AG09309 (cell line): ENCODE data around the gene PLEKHA5.
"Not testable (repeated sequence)": the region's sequence is repeated elsewhere in the genome, so short reads cannot be mapped to it uniquely, and the experiment has no call there.

Experiments used
- DNase-seq: peaks from one replicate; pipeline ENCODE4 v3.0.0-alpha.2; 2010; ENCODE audit warnings: low read depth
- H3K4me3 ChIP-seq: 2 replicates; pipeline ENCODE4 v1.5.1; 2011; ENCODE audit warnings: mild to moderate bottlenecking, low read depth, low read length, moderate library complexity; ENCODE audit not compliant: control insufficient read depth
- TF ChIP-seq, protein P1 (sequence below): IDR thresholded peaks from 2 replicates; pipeline ENCODE4 v1.5.1; 2011; ENCODE audit warnings: mild to moderate bottlenecking, low read depth, low read length, inconsistent platforms; ENCODE audit not compliant: insufficient read depth, control insufficient read depth; ENCODE audit errors: missing control alignments

Gene PLEKHA5

DNA sequence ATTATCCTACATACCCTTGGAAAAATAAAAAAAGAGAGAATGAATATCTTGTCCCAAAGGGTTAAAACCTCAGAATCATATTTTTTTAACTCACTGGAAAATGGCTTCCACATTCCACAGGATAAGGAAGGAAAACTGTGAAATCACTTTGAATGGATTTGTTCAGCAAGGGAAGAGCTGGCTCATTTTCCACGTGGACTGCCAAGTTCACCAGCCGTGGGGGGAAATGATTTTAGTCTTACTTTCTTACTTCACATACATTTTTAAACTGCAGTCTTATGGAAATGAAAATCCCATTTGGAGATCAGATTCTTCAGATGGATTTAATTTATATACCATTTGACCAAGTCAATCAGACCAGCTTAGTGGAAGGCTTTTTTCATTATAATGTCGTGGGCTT is 279.8 kb downstream of the PLEKHA5 start:
- no peak overlapping the region for H3K4me3 ChIP-seq
- DNase-seq: no peak
- TF ChIP-seq, protein P1, sequence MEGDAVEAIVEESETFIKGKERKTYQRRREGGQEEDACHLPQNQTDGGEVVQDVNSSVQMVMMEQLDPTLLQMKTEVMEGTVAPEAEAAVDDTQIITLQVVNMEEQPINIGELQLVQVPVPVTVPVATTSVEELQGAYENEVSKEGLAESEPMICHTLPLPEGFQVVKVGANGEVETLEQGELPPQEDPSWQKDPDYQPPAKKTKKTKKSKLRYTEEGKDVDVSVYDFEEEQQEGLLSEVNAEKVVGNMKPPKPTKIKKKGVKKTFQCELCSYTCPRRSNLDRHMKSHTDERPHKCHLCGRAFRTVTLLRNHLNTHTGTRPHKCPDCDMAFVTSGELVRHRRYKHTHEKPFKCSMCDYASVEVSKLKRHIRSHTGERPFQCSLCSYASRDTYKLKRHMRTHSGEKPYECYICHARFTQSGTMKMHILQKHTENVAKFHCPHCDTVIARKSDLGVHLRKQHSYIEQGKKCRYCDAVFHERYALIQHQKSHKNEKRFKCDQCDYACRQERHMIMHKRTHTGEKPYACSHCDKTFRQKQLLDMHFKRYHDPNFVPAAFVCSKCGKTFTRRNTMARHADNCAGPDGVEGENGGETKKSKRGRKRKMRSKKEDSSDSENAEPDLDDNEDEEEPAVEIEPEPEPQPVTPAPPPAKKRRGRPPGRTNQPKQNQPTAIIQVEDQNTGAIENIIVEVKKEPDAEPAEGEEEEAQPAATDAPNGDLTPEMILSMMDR: no peak

DNA sequence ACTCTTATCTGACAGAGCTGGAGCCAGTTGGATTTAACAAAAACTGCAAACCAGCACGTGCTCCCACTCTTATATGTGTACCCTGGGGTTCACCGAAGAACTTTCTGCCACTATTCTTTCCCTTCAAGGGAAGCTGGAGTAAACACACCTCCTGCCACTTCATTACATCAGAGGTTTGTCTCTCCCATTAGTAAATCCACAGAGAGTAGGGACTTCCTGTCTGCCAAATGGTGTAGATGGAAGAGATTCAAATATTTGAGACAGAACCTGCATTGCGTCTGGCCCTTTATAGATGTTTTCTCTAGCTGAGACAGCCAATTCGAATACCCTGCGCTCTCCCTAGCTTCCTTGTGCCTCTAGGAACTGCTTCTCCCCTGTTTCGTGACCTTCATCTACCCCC is 280.7 kb downstream of the PLEKHA5 start:
- H3K4me3 ChIP-seq: no peak overlapping the region
- DNase-seq: no peak

DNA sequence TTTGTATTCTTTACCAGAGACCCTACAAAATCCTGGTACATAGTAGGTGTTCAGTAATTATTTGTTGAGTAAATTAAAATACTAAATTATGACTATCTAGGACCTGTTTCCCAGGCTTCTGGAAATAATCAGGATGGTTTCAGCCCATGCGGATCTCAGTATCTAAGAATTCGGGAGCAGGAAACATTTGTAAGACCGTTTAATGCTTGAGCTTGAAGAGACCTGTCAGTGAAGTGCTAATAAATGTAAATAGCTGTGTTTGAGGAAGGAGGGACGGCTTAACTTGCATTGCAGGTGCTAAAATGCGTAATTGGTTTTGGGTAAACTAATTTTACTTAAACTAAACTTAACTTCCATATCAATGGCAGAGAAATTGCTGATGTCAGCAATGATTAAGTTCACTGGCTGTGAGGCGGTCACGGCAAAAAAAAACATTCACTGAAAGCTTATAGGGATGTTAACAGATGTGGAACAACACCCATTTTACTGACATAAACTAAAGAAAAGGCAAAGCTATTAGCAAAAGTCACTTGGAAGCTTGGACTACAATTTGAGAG is 281.2 kb downstream of the PLEKHA5 start:
- no peak overlapping the region for H3K4me3 ChIP-seq
- no peak for DNase-seq
- TF ChIP-seq, protein P1: no peak

More for the DNA sequence above, 280.7 kb downstream of the PLEKHA5 start:
- TF ChIP-seq, protein P1: no peak

DNA sequence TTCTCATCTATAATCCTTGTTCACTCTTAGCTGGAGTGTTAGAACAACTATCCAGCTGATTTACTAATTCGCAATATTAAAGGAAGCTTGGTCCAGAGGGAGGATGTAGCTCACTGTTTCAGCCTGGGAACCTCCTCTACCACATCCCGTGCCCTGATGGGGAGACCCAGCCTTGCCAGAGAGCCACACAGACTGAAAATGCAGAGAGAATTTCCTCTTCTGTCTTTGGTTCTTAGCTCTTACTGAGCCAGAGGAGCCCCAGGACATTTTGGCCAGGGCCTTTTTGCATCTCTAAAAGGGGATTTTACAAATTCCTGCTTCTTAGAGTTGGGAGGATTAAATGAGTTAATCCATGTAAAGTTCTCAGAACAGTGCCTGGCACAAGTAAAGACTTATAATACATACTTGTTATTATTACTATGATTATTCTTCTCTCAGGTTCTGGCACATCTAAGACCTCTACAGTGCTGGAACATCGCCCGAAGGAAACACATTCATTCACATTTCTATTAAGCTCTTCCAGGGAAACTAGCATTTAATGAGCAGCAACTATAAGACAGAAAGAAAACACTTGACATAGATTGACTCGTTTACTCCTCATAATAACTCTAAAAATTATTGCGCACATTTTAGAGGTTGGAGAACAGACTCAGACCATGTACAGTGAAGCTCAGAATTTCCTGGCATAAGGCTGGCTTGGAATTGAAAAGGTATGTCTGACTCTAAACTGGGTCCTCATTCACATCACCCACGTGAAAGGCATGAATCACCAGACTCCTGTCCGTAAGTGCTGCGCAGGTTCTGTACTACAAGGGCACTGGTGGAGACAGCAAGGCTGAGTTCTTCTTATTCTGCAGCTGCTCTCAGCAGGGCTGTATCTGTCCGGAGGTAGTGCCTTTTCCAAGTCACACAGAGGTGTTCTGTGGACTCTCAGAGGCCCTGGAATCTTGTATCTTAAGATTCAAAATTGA is 282.0 kb downstream of the PLEKHA5 start:
- DNase-seq: no peak
- H3K4me3 ChIP-seq: no peak overlapping the region
- TF ChIP-seq, protein P1: no peak

DNA sequence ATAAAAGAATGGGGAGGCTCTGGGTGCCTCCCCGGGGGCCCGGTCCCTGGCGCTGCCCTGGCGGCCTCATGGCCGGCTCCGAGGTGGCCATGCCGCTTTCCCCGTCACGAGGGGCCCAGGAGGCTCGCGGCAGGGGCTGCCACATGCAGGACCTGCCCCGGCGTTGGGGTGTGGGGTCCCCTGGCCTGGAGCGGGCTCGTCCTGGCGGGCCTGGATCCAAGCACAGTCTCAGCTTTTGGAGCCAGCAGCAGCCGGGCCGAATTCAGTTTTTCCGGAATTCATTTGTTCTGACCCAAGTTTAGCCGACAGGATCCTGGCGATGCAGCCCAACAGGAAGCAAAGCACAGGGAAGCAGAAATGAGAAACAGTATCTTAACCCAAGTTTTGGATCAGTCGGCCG is 283.3 kb downstream of the PLEKHA5 start:
- TF ChIP-seq, protein P1: no peak
- no peak for DNase-seq
- H3K4me3 ChIP-seq: no peak overlapping the region

DNA sequence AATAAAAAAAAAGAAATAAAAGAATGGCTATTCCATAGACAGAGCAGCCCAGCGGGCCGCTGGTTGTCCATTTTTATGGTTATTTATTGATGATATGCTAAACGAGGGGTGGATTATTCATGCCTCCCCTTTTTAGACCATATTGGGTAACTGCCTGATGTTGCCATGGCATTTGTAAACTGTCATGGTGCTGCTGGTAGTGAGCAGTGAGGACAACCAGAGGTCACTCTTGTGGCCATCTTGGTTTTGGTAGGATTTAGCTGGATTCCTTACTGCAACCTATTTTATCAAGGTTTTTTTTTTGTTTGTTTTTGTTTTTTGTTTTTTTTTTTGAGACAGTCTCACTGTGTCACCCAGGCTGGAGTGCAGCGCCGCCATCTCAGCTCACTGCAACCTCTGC is 284.0 kb downstream of the PLEKHA5 start:
- H3K4me3 ChIP-seq, DNase-seq: not testable (repeated sequence)

DNA sequence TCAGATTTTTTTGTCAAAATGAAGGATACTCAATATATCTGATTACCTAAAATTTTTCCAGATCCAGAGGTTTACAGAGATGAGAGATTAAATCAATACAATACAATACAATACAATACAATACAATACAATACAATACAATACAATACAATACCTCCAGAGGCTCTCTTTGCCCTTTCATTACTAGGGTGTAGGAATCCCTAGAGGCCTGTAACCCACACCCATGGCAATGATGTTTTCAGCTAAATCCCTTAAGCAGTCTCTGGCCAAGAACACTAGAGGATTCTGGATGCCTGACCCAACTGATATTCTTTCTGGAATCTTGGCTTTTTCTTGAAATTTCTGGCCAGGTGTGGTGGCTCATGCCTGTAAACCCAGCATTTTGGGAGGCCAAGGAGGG is 286.0 kb downstream of the PLEKHA5 start:
- H3K4me3 ChIP-seq: no peak overlapping the region
- TF ChIP-seq, protein P1: no peak
- DNase-seq: no peak
